ENCODE measurements around the gene GLI1. TPM values are rescaled to one million over a fixed set of nuclear protein-coding genes. Genes with fewer than 3 reads are reported as not detected.
A peak's percentile ranks its signal among the peaks of the same experiment; 100 is the strongest.
"Not testable (repeated sequence)": the region's sequence is repeated elsewhere in the genome, so short reads cannot be mapped to it uniquely, and the experiment has no call there.

GLI1 gene
- polyA plus RNA-seq, 12 donors = 4.9 to 48.6 (median 10.1) TPM; not detected in 1

DNA sequence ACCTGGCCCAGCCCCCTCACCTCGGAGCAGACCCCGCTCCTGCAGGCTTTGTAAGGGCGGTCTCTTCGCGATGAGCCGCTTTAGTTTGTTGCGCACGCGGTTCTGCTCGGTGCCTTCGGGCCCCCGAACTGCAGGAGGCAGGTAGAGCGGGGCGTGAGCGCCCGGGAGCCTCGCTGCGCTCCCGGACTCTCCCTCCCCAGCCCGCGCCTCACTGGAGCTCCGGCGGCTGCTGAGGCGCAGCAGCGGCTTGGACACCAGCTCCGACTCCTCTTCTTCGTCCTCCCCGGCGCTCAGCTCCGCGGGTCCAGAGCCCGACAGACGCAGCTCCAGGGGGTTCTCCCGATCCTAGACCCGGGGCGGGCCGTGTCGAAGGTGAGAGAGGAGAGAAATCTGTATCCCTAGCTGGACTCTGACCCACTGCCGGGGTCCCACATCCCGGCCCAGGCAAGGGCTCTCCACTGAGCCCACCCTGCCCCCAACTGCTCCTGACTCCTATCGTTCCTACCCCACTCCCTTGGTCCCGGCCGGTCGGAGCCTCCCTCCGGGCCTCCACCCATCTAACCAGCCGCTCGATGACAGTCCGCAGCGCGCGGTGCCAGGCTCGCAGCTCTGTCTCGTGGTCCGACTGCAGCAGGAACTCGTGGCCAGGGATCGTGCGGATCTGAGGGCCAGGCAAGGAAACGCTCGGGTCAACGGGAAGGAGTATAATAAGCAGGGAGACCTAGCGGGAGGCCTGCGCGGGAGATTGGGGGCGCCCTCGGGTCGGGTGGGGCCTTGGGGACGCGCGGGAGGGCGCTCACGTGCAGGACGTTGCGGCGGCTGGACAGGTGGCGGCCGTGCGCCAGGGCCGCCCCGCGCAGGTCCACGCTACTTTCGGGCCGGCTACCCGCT is 15.9 kb downstream of the GLI1 start:
- DNase-seq = no peak

DNA sequence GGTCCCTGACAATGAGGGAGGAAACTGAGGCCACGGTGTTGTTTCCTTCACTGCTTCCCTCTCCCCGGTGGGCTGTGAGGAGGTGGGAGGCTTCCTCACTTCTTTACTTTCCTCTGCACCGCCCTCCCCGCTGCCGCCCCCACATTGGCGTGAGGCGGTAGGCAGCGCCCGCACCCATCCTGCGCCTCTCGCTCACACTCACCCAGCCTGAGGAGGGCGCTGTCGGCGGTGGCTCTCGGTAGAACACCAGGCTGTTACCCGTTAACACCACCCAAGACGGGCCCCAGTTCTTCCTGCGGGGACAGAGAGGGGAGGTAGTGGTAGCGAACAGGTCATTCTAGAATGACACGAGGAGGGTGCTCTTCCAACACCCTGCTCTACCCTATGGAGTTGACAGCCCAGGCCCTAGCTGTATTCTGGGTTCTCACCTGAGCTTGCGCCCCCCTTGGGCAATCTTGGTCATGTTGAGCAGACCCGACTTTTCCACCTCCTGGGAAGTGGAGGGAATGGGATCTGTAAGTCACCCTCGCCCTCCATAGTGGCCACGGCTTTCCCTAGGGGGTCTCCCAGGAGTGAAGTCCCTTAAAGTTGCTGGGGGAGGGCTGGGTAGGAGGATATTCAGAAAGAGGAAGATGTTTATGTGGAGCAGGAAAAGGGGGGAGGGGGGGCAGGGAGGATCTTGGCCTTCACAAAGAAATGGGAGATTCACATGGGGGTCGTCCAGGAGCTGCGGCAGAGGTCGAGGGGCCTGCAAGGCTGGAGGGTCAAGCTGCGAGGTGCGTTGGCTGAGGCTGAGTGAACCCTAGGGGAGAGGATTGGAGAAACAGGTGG is 16.8 kb downstream of the GLI1 start:
- DNase-seq = no peak

DNA sequence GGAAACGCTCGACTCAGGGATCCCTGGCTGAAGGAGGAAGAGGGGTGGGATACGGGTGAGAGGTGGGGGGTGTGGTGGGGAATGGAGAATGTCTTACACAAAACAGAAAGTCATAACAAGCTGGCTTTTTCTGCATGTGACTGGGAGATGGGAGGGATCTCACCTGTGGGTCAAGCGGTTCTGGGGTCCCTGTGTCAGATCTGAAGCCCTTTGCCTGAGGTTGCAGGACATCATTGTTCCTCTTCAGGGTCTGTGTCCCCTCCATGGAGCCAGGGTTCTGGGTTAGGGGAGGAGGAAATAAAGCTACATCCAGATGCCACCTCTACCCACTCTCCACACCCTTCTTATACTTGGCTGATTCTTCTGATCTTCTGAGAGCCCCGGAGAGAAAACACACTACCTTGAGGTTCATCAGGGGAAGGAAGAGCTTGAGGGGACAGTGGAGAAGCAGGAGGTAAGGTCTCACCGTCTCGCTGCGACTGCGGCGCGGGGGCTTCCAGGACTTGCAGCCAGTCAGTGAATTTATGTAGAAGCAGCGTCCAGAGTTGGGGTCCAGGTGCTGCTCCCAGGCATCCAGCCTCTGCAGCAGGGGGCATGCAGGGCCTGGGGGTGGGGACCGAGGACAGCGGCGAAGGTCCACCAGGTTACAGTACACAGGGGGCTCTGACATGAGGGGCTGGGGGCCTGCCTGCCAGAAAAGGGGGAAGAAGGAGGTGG is 17.6 kb downstream of the GLI1 start:
- no peak for DNase-seq

DNA sequence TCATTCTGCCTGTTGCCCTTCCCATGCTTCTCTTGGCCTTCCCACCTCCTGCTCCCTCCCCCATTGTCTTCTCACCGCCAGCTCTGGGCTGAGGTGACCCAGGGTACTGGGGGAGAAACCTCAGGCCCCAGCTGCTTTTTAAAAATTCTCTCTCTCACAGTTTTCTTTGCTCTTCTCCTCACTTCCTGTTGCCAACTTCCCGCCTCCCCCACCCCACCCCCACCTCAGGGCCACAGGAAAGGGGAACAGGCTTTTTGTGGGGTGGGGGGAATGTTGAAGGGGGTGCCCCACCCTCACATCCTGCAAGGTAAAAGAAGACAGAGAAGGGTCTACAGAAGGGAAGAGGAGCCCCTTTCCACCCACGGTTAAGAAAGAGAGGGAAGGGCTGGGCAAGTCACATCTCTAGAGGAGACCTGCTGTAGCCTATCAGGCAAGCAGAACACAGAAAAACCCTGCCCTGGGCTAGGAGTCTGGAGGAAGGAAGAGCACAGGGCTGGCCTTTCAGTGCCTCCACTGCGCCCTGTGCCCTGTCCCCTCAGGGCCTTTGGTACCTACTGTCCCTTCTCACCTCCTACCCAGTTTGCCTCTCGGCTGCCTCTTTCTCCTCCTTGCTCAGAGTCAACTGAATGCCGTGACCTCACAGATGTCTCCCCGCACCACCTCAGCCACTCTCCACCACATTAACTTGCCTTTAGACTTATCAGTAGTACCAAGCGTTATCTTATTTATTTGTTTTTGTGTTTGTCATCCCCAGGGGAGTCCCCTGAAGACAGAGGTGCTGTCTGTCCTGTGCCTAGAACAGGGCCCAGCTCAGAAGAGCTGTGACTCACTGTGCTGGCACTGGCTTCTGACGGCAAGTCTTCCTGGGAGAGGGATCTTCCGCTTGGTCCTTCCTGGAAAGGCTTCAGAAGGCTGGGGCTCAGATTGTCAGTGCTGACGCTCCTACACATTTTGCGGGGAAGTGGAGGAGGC is 18.4 kb downstream of the GLI1 start:
- DNase-seq = no peak

DNA sequence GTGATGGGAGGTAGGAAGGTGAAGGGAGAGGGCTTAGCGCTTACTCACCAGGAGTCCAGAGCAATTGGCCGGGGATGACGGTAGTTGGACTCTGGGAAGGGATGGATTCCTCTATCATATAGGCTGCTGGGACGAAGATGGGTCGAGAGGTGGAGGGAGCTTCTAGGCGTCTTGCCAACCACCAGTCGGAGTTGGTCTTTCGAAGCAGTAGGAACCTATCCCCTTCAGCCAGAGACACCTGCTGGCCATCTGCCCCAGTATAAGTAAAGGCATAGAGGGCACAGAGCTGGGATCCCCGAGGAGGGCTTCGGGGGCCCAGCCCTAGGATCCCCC is 19.4 kb downstream of the GLI1 start:
- no peak for DNase-seq

DNA sequence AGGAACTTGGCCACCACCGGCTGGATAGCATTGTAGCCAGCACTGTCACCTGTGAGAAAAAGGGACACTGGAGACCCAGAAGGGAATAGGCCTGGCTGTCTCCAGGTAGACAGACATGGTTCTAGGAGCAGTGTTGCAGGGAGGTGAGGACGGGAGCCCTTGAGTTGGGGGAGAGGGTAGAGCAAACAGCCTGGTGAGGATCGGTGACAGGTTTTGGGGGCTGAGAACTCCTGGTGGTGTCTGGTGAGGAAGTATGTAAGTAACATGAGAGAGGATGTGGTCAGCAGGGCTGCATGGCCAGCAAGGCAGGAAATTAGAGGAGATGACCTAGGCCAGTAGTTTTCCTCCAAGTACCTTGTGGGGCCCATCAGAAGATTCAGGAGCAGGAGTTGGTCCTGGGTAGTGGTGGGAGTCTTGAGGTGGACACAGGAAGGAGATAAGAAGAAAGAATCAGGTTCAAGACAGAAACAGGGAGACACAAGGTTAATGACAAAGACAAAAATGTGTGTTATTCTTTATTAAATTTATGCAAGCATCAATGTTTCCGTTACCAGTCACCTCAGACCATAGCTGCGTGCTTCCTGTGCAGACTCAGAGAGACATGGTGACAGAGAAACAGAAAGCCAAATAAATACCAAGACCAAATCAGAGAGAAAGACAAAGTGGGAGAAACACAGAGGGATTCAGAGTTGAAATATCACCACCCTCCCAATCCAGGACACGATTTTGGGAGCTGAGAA is 20.0 kb downstream of the GLI1 start, which contains the start of gene ARHGAP9:
Gene ARHGAP9, minus strand, starts transcription at position 491 of the 740 bp plus-strand sequence. Its CDS starts 460 bp downstream, at position 31.
- DNase-seq = no peak

DNA sequence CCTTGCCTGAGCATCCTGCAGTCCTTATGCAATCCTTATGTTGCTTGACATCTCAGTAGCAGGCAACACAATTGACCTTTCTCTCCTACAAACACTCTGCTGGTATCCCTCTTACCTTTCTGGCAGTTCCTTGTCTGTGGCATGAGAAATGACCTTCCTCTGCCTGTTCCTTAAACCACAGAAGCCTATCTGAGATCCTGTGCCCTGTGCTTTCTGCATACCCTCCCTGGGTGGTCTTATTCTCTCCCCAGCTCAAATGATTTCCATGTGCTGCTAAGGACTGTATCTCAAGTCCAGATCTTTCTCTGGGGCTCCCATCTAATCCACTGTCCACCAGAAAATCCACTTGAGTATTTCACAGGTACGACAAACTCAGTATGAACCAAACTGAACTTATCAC is 22.1 kb downstream of the GLI1 start:
- DNase-seq = no peak

DNA sequence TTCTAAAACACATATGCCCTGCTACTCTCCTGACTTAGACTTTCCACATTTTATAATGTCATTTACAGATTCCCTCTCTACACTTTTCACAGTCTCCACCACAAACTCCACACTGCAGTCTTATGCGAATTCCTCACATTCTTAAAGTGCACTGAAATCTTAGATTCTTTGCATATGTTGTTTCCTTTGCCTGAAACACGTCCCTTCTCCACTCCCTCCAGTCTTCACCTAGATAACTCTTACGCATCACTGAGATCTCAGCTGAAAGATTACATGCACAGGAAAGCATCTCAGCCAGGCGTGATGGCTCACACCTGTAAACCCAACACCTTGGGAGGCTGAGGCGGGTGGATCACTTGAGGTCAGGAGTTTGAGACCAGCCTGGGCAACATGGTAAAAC is 23.9 kb downstream of the GLI1 start:
- no peak for DNase-seq

DNA sequence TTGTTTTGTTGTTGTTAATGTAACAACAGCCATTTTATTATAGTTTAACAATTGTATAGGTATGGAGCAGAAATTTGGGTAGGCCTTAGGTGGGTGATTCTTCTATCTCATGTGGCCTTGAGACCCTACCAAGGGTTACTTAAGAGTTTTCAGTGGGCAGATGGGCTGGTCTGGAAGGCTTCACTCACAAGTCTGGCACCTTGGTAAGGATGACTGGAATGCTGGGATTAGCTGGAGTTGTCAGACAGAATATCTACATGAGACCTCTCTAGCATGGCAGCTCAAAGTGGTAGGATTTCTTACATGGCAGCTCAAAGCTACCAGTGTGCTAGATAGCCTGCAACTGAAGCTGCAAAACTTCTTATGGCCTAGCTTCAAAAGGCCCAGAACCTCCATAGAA is 26.1 kb downstream of the GLI1 start:
- DNase-seq = no peak

DNA sequence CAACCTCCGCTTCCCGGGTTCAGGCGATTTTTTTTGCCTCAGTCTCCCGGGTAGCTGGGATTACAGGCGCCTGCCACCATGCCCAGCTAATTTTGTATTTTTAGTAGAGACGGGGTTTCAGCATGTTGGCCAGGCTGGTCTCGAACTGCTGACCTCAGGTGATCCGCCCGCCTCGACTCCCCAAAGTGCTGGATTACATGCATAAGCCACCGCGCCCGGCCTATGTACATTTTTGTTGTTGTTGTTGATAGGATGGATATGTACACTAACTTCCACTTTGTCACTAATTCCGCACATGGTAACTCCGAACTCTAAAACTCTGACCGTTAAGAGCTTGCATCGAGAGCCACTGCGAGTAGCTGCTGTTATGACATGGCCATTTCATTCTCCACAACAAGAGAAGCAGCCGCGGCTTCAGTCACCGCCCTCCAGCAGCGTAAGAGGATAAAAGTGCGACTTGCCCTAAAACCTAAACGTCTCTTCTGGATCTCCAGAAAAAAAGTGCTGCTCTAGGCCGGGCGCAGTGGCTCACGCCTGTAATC is 27.5 kb downstream of the GLI1 start:
- DNase-seq = no peak

DNA sequence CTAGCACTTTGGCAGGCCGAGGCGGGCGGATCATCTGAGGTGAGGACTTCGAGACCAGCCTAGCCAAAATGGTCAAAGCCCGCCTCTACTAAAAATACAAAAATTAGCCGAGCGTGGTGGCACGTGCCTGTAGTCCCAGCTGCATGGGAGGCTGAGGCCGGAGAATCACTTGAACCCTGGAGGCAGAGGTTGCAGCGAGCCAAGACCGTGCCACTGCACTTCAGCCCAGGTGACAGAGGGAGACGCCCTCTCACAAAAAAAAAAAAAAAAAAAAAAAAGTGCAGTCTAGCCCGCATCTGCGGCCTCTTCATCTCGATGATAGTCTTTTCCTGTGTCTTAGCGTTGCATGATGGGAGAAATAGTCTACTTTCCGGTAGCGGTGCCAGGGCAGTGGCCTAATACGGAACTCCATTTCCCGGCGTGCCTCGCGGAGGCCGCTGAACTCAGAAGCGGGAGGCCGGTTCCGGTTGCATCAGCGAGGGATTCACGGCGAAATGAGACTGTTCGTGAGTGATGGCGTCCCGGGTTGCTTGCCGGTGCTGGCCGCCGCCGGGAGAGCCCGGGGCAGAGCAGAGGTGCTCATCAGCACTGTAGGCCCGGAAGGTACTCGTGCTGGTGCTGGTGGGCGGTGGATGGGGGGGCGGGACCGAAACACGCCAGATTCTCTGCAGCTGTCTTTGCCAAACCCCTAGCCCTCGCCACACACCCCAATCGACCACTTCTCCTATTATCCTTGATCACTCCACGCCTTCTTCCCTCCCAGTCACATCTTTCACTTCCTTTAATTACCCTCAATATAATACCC is 28.2 kb downstream of the GLI1 start, which contains the start of gene MARS1:
Gene MARS1, plus strand, starts transcription at position 472 of the 805 bp plus-strand sequence. Its CDS starts 23 bp downstream, at position 495.
- peak; percentile 98 for DNase-seq

DNA sequence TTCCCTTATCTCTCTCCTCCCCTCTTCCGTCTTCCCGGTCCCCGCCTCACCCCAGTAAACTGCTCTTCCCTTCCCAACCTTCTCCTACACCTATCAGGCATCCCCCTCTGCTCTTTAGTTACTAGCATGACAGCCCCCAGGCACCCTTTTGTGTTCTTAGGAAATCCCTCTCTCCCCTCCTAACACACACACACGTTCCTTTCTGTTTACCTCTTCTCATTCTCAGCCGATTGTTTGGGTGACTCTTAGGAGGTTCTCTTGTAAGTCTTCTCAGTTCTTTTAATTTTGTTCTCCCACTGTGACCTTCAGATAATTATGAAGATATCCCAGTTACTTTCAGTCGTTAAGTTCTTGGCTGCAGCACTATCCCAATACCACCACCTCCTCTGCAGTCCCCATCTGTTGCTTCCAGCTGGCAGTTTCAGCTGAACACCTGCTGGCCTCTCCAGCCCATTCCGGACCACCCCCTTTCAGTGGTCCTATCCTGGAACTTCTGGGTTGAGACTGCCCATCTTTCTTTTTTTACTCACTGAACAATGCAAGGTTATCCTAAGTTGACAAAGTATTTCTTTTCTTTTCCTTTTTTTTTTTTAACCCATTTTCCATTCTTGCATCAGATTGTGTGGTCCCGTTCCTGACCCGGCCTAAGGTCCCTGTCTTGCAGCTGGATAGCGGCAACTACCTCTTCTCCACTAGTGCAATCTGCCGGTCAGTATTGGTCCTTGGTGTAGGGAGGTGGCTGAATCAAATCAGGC is 29.0 kb downstream of the GLI1 start:
- DNase-seq = no peak

DNA sequence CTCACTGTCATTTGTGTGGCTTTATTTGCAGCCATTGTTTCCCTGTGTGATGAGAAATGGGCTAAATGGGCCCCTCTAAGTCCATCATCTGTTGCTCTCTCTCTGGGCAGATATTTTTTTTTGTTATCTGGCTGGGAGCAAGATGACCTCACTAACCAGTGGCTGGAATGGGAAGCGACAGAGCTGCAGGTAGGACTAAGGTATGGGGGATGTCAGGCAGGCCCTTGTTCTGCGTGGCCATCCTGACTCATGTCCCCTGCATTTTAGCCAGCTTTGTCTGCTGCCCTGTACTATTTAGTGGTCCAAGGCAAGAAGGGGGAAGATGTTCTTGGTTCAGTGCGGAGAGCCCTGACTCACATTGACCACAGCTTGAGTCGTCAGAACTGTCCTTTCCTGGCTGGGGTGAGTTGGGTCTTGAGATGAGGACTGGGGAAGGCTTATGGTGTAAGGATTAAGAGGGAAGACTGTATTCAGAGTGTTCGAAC is 29.6 kb downstream of the GLI1 start:
- DNase-seq = no peak

DNA sequence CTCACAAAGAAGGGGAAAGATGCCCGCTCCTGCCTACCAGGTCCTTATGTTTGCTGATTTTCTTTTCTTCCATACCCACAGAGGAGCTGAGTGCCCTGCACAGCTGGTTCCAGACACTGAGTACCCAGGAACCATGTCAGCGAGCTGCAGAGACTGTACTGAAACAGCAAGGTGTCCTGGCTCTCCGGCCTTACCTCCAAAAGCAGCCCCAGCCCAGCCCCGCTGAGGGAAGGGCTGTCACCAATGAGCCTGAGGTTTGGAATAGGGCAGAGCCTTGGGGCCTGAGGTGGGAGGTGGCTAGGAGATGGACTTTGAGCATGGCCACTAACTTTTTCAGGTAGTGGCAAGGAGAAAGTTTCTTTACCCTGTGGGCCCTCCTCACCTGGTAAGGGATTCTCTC is 30.5 kb downstream of the GLI1 start:
- no peak for DNase-seq

DNA sequence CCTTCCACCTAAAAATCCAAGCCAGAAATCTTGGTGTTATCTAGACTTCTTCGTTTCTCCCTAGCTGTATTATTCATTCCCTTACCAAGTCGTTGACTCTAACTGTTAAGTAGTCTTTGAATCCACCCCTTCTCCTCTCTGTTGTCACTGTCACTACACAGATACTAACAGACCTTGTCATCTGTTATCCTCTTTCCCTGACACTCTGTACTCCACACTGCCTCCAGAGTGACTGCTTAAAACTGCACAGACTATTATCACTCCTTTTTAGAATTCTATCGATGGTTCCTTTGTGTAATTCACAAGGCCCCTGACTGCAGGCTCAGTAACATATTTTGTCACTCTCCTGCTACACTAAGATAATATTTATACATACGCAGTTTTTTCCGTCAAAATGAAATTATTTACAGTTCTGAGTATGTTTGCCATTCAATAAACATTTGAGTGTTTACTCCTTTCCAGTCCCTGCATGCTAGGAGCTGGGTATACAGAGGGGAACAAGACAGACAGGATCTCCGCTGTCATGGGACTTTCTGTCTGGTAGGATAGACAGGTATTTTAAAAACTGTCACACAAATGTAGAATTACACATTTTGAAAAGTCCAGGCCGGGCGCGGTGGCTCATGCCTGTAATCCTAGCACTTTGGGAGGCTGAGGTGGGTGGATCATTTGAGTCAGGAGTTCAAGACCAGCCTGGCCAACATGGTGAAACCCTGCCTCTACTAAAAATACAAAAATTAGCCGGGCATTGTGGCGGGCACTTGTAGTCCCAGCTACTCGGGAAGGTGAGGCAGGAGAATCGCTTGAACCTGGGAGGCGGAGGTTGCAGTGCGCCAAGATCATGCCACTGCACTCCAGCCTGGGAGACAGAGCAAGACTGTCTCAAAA is 32.1 kb downstream of the GLI1 start:
- no peak for DNase-seq

DNA sequence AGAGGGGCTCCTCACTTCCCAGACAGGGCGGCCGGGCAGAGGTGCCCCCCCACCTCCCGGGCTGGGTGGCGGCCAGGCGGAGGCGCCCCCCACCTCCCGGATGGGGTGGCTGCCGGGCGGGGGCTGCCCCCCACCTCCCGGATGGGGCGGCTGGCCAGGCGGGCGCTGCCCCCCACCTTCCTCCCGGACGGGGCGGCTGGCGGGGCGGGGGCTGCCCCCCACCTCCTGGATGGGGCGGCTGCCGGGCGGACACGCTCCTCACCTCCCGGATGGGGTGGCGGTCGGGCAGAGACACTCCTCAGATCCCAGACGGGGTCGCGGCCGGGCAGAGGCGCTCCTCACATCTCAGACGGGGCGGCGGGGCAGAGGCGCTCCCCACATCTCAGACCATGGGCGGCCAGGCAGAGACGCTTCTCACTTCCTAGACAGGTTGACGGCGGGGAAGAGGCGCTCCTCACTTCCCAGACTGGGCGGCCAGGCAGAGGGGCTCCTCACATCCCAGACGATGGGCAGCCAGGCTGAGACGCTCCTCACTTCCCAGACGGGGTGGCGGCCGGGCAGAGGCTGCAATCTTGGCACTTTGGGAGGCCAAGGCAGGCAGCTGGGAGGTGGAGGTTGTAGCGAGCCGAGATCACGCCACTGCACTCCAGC is 35.6 kb downstream of the GLI1 start:
- not testable (repeated sequence) for DNase-seq
